SH-SY5Y (cell line): ENCODE results near the gene SCYL1.

ENCODE experiments used
- GATA2 ChIP-seq: IDR thresholded peaks from 2 replicates; pipeline ENCODE4 v1.6.1; 2011; ENCODE audit warnings: mild to moderate bottlenecking, low read depth, low read length
- GATA3 ChIP-seq: IDR thresholded peaks from 2 replicates; pipeline ENCODE4 v1.6.1; 2011; ENCODE audit warnings: low read depth, mild to moderate bottlenecking, low read length, moderate library complexity

DNA sequence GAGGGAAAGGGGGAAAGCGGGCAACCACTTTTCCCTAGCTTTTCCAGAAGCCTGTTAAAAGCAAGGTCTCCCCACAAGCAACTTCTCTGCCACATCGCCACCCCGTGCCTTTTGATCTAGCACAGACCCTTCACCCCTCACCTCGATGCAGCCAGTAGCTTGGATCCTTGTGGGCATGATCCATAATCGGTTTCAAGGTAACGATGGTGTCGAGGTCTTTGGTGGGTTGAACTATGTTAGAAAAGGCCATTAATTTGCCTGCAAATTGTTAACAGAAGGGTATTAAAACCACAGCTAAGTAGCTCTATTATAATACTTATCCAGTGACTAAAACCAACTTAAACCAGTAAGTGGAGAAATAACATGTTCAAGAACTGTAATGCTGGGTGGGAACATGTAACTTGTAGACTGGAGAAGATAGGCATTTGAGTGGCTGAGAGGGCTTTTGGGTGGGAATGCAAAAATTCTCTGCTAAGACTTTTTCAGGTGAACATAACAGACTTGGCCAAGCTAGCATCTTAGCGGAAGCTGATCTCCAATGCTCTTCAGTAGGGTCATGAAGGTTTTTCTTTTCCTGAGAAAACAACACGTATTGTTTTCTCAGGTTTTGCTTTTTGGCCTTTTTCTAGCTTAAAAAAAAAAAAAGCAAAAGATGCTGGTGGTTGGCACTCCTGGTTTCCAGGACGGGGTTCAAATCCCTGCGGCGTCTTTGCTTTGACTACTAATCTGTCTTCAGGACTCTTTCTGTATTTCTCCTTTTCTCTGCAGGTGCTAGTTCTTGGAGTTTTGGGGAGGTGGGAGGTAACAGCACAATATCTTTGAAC is 19.2 kb upstream of the SCYL1 start:
- TF ChIP-seq GATA2 (no peak), GATA3 (no peak)
